ENCODE measurements around the gene HCK.

Gene HCK

DNA sequence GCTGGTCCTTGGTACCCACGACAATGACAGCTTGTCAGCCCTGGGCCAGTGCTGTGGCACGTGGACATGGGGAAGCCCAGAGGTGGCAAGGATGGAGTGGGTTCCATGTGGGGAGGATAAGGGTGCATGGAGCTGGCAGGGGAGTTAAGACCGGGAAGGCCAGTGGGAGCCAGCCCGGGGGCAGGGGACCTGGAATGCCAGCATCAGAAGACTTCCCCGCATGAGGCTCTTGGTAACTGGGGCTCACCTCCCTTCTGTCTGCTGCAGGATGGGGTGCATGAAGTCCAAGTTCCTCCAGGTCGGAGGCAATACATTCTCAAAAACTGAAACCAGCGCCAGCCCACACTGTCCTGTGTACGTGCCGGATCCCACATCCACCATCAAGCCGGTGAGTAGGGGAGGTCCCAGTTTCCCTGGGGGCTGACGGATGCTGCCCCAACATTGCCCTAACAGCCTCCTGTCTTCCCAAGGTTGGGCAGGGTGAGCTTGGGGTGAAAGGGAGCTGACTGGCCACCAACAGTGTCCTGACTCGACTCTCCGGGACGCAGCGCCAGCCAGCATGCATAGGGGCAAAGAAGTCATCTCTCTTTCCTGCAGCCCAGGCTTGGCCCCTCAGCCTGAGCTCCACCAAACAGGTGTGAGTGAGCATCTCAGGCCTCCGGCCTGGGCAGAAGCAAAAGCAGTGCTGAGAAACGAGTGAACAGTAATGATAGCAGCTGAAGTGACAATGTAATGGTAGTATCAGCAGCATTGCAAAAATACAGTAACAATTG is 19.5 kb downstream of the HCK start:
- DNase-seq (ENCODE audit: low spot score): no peak
- ChIA-PET POLR2A (ENCODE audit: low non-redundant PET) (no interaction called here), CTCF (interaction anchor here (1.6 kb wide), 1 partner anchor 40 kb away, joined by 3 read pairs; no protein-coding TSS in a partner anchor)
- H3K27ac ChIP-seq: no peak overlapping the region
- TF ChIP-seq, protein P1, sequence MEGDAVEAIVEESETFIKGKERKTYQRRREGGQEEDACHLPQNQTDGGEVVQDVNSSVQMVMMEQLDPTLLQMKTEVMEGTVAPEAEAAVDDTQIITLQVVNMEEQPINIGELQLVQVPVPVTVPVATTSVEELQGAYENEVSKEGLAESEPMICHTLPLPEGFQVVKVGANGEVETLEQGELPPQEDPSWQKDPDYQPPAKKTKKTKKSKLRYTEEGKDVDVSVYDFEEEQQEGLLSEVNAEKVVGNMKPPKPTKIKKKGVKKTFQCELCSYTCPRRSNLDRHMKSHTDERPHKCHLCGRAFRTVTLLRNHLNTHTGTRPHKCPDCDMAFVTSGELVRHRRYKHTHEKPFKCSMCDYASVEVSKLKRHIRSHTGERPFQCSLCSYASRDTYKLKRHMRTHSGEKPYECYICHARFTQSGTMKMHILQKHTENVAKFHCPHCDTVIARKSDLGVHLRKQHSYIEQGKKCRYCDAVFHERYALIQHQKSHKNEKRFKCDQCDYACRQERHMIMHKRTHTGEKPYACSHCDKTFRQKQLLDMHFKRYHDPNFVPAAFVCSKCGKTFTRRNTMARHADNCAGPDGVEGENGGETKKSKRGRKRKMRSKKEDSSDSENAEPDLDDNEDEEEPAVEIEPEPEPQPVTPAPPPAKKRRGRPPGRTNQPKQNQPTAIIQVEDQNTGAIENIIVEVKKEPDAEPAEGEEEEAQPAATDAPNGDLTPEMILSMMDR (conservative IDR thresholded peaks at IDR 0.05; ENCODE audit: low read depth): no peak

DNA sequence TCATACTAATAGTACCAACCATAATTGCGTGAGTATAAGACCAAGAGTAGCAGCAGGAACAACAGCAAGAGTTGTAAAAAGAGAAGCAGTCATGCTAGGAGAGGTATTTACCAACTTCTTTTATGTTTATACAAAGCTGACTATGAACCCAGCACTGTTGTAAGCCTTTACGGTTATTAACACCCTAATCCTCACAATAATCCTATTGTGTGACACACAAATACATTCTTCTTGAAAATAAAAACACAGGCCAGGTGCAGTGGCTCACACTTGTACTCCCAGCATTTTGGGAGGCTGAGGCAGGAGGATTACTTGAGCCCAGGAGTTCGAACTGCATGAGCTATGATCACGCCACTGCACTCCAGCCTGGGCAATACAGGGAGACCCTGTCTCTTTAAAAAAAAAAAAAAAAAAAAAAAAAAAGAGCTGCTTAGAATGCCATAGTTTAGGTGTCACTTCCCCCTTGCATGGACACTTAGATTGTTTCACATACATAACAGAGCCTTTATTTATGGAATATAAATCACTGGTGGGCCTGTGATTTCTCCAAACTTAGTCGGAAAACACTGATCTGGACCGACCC is 20.2 kb downstream of the HCK start:
- ChIA-PET POLR2A (ENCODE audit: low non-redundant PET) (no interaction called here), CTCF (interaction anchor here (0.8 to 1.6 kb wide), 2 partner anchors 19 to 41 kb away, joined by 3 to 4 read pairs; no protein-coding TSS in a partner anchor)
- no peak overlapping the region for H3K27ac ChIP-seq
- TF ChIP-seq, protein P1 (conservative IDR thresholded peaks at IDR 0.05; ENCODE audit: low read depth): no peak
- DNase-seq (ENCODE audit: low spot score): no peak

DNA sequence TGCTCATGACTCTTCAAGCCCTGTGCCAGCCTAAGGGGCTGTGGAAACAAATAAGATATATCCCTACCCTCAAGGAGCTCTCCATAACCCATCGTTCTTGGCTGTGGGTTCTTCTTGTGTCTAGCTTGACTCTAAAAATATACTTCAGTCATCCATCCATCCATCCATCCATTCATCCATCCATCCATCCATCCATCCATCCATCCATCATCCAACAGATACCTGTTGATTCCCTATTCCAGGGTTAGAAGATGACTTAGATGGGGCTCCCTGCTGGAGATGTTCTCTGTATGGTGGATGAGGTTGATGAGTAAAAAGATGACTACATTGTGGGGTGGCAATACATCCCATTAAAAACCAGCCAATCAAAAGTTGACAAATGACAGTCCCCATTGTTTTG is 23.5 kb downstream of the HCK start:
- no peak overlapping the region for H3K27ac ChIP-seq
- TF ChIP-seq, protein P1 (conservative IDR thresholded peaks at IDR 0.05; ENCODE audit: low read depth): no peak
- ChIA-PET CTCF (interaction anchor here (1.1 to 2.5 kb wide), 5 partner anchors 9 to 223 kb away, joined by 3 to 8 read pairs (median 4); no protein-coding TSS in a partner anchor), POLR2A (ENCODE audit: low non-redundant PET) (no interaction called here)
- no peak for DNase-seq (ENCODE audit: low spot score)

DNA sequence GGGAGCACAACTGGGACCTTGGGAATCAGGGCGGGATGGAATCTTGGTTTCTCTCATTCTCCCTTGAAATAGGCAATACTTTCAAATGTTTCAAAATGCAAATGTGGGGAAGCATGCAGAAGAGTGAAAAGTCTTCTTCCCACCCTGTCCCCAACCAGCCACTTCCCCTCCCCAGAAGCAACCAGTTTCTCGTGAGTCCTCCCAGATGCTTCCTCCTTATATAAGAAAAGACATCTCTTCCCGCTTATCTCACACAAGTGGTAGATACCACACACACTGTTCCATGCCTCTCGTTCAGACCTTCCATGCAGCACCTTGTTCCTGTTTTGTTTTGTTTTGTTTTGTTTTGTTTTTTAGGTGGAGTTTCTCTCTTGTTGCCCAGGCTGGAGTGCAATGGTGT is 25.1 kb downstream of the HCK start:
- TF ChIP-seq, protein P1 (conservative IDR thresholded peaks at IDR 0.05; ENCODE audit: low read depth): no peak
- H3K27ac ChIP-seq: no peak overlapping the region
- ChIA-PET CTCF (no interaction called here), POLR2A (ENCODE audit: low non-redundant PET) (no interaction called here)
- DNase-seq (ENCODE audit: low spot score): no peak

DNA sequence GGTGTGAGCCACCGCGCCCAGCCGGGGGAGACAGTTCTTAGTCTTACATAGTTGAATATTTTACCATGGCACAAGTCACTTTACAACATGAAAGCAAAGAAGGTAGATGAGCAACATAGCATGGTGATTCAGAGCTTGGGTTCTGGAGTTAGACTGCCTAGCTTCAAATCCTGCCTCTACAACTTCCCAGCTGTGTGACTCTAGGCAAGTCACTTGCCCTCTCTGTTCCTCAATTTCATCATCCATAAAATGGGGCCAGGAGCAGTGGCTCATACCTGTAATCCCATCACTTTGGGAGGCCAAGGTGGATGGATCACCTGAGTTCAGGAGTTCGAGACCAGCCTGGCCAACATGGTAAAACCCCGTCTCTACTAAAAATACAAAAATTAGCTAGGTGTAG is 26.3 kb downstream of the HCK start:
- TF ChIP-seq, protein P1 (conservative IDR thresholded peaks at IDR 0.05; ENCODE audit: low read depth): no peak
- CTCF ChIA-PET: no interaction called here
- no peak overlapping the region for H3K27ac ChIP-seq
- POLR2A ChIA-PET (ENCODE audit: low non-redundant PET): no interaction called here
- DNase-seq (ENCODE audit: low spot score): no peak

DNA sequence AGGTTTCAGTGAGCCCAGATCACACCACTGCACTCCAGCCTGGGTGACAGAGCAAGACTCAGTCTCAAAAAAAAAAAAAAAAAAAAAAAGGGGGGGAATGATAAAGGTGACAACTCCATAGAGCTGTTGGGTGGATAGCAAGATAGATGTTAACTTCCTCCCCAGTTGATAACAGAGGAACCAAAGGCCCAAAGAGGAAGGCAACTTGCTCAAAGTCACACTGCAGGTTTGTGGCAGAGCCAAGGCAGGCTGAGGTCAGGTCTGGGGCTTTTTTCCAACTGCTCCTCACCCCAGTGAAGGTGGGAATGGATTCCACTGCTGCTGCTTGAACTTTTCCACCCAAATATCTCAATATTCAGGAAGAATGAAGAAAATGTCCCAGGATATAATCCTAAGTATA is 26.7 kb downstream of the HCK start:
- POLR2A ChIA-PET (ENCODE audit: low non-redundant PET): no interaction called here
- TF ChIP-seq, protein P1 (conservative IDR thresholded peaks at IDR 0.05; ENCODE audit: low read depth): no peak
- CTCF ChIA-PET: interaction anchor here (4.0 kb wide), 1 partner anchor 13 kb away, joined by 26 read pairs; no protein-coding TSS in a partner anchor
- H3K27ac ChIP-seq: no peak overlapping the region
- DNase-seq (ENCODE audit: low spot score): no peak

All from RWPE1 (cell line).